Sigmoid colon (tissue), 4 donors: Measurements from ENCODE around the gene NDUFB10.

Experiments used
- EP300 ChIP-seq, 4 donors: sonication (generic); formaldehyde crosslinking; IDR thresholded peaks; one replicate each; pipeline ENCODE4 v1.6.1; 2017; ENCODE audit warnings: antibody characterized with exemption in 4 of 4
- POLR2A ChIP-seq, 2 donors: fragments of 450-650 bp; IDR thresholded peaks; one replicate each; pipeline ENCODE4 v1.6.1; 2016; ENCODE audit warnings: antibody characterized with exemption in 2 of 2, mild to moderate bottlenecking in 2 of 2, moderate library complexity in 2 of 2
- POLR2AphosphoS5 ChIP-seq, 4 donors: sonication (generic); formaldehyde crosslinking; IDR thresholded peaks; one replicate each; pipeline ENCODE4 v1.6.1; 2017; ENCODE audit warnings: antibody characterized with exemption in 4 of 4
- TF ChIP-seq, protein P1 (sequence below), 4 experiments: fragments of 450-650 bp in 3 of 4; fragments of 200-600 bp in 1 of 4; IDR thresholded peaks; one replicate each; pipeline ENCODE4 v1.5.1; 2016 to 2019; ENCODE audit warnings: antibody characterized with exemption in 4 of 4, mild to moderate bottlenecking in 3 of 4, moderate library complexity in 2 of 4

DNA sequence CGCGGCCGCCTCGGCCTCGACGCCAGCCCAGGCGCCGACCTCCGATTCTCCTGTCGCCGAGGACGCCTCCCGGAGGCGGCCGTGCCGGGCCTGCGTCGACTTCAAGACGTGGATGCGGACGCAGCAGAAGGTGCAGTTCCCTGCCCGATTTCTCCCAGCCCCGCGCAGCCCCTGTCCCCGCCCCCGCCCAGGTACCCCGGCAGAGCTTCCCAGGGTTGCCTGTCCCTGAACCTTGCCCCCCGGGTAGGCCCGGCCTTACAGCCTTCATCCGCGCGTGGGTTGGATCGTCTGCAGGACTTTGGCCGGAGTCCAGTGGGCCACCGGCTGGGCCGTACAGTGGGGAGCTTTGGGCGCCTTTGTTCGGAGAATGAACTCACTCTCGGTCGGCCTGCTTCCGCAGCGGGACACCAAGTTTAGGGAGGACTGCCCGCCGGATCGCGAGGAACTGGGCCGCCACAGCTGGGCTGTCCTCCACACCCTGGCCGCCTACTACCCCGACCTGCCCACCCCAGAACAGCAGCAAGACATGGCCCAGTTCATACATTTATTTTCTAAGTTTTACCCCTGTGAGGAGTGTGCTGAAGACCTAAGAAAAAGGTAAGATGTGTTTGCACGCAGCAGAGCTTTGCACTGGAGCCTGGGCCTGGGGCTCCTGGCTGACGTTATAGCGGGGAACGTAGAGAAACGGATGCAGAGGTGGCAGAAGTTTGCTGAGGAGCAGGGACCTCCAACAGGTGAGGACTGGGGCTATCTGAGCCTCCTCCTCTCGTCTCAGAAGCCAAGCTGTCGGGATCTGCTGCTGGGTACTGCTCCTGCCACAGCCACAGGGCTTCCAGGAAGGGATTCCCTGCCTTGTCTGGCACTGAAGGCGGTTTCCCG, 25.2 kb downstream of the NDUFB10 start:
- TF ChIP-seq, protein P1, sequence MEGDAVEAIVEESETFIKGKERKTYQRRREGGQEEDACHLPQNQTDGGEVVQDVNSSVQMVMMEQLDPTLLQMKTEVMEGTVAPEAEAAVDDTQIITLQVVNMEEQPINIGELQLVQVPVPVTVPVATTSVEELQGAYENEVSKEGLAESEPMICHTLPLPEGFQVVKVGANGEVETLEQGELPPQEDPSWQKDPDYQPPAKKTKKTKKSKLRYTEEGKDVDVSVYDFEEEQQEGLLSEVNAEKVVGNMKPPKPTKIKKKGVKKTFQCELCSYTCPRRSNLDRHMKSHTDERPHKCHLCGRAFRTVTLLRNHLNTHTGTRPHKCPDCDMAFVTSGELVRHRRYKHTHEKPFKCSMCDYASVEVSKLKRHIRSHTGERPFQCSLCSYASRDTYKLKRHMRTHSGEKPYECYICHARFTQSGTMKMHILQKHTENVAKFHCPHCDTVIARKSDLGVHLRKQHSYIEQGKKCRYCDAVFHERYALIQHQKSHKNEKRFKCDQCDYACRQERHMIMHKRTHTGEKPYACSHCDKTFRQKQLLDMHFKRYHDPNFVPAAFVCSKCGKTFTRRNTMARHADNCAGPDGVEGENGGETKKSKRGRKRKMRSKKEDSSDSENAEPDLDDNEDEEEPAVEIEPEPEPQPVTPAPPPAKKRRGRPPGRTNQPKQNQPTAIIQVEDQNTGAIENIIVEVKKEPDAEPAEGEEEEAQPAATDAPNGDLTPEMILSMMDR (IDR thresholded peaks at IDR 0.05), result no peak
- TF ChIP-seq EP300 (IDR thresholded peaks at IDR 0.05) (no peak), POLR2AphosphoS5 (IDR thresholded peaks at IDR 0.05) (no peak), POLR2A (IDR thresholded peaks at IDR 0.05) (no peak)
